K562 (cell line): ENCODE results near the gene ADGRL3. TPM values are rescaled to one million over a fixed set of nuclear protein-coding genes. Genes with fewer than 3 reads are reported as not detected.

Experiments used
- ATAC-seq: fragments of 200-7000 bp; cut with Tn5 transposase; 3 replicates; pipeline ENCODE4 v1.9.1; 2020; ENCODE audit warnings: moderate library complexity
- BruUV-seq: library from RNA; stranded (reverse); fragments of 400-500 nt; replicated peaks from 2 replicates; lab custom pipeline; 2021; lab: Mats Ljungman, UMichigan
- CTCF ChIA-PET: fragments of 300-600 bp; formaldehyde crosslinking; extraction: SDS; loops from one replicate; lab custom pipeline; 2021; ENCODE audit warnings: low intra/inter-chr PET ratio; lab: Yijun Ruan, JAX
- POLR2A ChIA-PET: fragments of 300-600, 350-650 bp; sonication (Branson Sonifier 250); formaldehyde crosslinking; extraction: SDS; loops from one replicate; lab custom pipeline; 2021; ENCODE audit warnings: antibody characterized with exemption, inconsistent platforms; lab: Yijun Ruan, JAX
- DNase-seq, 4 experiments: peaks; one replicate each; pipeline versions ENCODE4 v3.0.0 to v3.0.0-alpha.2; 2011 to 2018; ENCODE audit warnings: low spot score in 3 of 4, mixed read lengths in 3 of 4; ENCODE audit errors: extremely low read depth in 1 of 4
- FAIRE-seq: peaks from 2 replicates; lab custom pipeline; 2011; peaks lifted over from hg19 to GRCh38; lab: Jason Lieb, UNC
- H2AFZ ChIP-seq: 2 replicates; pipeline ENCODE4 v1.6.0; 2011; ENCODE audit warnings: low read depth, low read length, control low read depth, inconsistent platforms
- H3K27ac ChIP-seq: fragments of 200-600 bp; 3 replicates; pipeline ENCODE4 v1.8.0; 2011; ENCODE audit warnings: low read depth, mild to moderate bottlenecking, control low read depth, inconsistent platforms, low read length, moderate library complexity, mixed read lengths; ENCODE audit errors: extremely low read depth
- H3K27me3 ChIP-seq, 2 experiments: fragments of 300-600 bp in 1 of 2; 2 replicates in 1 of 2; 3 replicates in 1 of 2; pipeline versions ENCODE4 v1.6.0 to v1.8.0; 2011; ENCODE audit warnings: inconsistent platforms in 2 of 2, low read length in 2 of 2, mild to moderate bottlenecking in 1 of 2, mixed read lengths in 1 of 2, moderate library complexity in 1 of 2; ENCODE audit not compliant: control insufficient read depth in 2 of 2, insufficient read depth in 2 of 2
- H3K36me3 ChIP-seq: fragments of 300-600 bp; 3 replicates; pipeline ENCODE4 v1.8.0; 2011; ENCODE audit warnings: mild to moderate bottlenecking, low read length, inconsistent platforms; ENCODE audit not compliant: control insufficient read depth, insufficient read depth
- H3K4me1 ChIP-seq, 2 experiments: fragments of 200-600 bp in 1 of 2; replicated peaks in 1 of 2; 2 replicates in 1 of 2; 3 replicates in 1 of 2; pipeline versions ENCODE4 v1.5.1 to v1.8.0; 2011; ENCODE audit warnings: inconsistent platforms in 2 of 2, low read length in 2 of 2, mild to moderate bottlenecking in 1 of 2, mixed read lengths in 1 of 2, moderate library complexity in 1 of 2; ENCODE audit not compliant: control insufficient read depth in 2 of 2, insufficient read depth in 2 of 2
- H3K4me2 ChIP-seq: 2 replicates; pipeline ENCODE4 v1.6.1; 2011; ENCODE audit warnings: low read length, control low read depth, inconsistent platforms, mixed read lengths; ENCODE audit not compliant: insufficient read depth
- H3K4me3 ChIP-seq: fragments of 200-600 bp; sonication (generic), shearing (Covaris generic); 2 replicates; pipeline ENCODE4 v1.5.1; 2016; ENCODE audit warnings: control low read depth, inconsistent platforms
- H3K79me2 ChIP-seq: fragments of 200-600 bp; 3 replicates; pipeline ENCODE4 v1.8.0; 2011; ENCODE audit warnings: low read length, inconsistent platforms; ENCODE audit not compliant: control insufficient read depth, insufficient read depth
- H3K9ac ChIP-seq, 2 experiments: 2 replicates each; pipeline versions ENCODE4 v1.6.0 to v1.6.1; 2011; ENCODE audit warnings: low read depth in 2 of 2, low read length in 2 of 2, control low read depth in 1 of 2, inconsistent platforms in 1 of 2, mild to moderate bottlenecking in 1 of 2, mixed read lengths in 1 of 2; ENCODE audit not compliant: insufficient read depth in 1 of 2
- H3K9me1 ChIP-seq: one replicate; pipeline ENCODE4 v1.6.0; 2011; ENCODE audit warnings: inconsistent platforms, mild to moderate bottlenecking, low read length, moderate library complexity; ENCODE audit not compliant: control insufficient read depth, insufficient read depth
- H3K9me3 ChIP-seq: replicated peaks from 2 replicates; pipeline ENCODE4 v1.5.1; 2011; ENCODE audit warnings: low read depth, low read length, inconsistent platforms; ENCODE audit not compliant: control insufficient read depth, insufficient read depth
- H4K20me1 ChIP-seq: replicated peaks from 2 replicates; pipeline ENCODE4 v1.6.1; 2011; ENCODE audit warnings: low read length, inconsistent platforms, mixed read lengths; ENCODE audit not compliant: control insufficient read depth, insufficient read depth
- CEBPG ChIP-seq, 3 experiments: fragments of 200-800 bp in 1 of 3; sonication (Bioruptor generic) in 1 of 3; sonication (generic) in 1 of 3; formaldehyde crosslinking in 1 of 3; IDR thresholded peaks in 2 of 3; conservative IDR thresholded peaks in 1 of 3; 2 replicates each; pipeline versions ENCODE4 v1.6.1 to v1.8.0; 2016 to 2022; ENCODE audit warnings: missing compliant biosample characterization in 2 of 3, missing genetic modification characterization in 2 of 3, mild to moderate bottlenecking in 1 of 3, missing genetic modification reagents in 1 of 3
- CTBP1 ChIP-seq: fragments of 450-650 bp; IDR thresholded peaks from 2 replicates; pipeline ENCODE4 v1.6.1; 2016; ENCODE audit warnings: borderline replicate concordance
- E2F3 ChIP-seq: fragments of 250-450 bp; sonication (Bioruptor Pico); IDR thresholded peaks from 2 replicates; pipeline ENCODE4 v1.4.0; 2020; ENCODE audit warnings: mild to moderate bottlenecking
- FIP1L1 ChIP-seq: fragments of 200-400 bp; formaldehyde crosslinking; IDR thresholded peaks from 2 replicates; pipeline ENCODE4 v1.6.1; 2018; ENCODE audit warnings: mild to moderate bottlenecking, low read depth, low read length; ENCODE audit not compliant: poor library complexity, severe bottlenecking
- FOXM1 ChIP-seq, 2 experiments: fragments of 450-650 bp in 1 of 2; sonication (generic) in 1 of 2; formaldehyde crosslinking in 1 of 2; IDR thresholded peaks; 2 replicates each; pipeline versions ENCODE4 v1.6.1 to v1.9.0; 2017 to 2022; ENCODE audit warnings: low read depth in 2 of 2, mild to moderate bottlenecking in 2 of 2, missing genetic modification reagents in 1 of 2, moderate library complexity in 1 of 2
- GABPA ChIP-seq: fragments of 200-800 bp; sonication (Bioruptor generic); conservative IDR thresholded peaks from 2 replicates; pipeline ENCODE4 v1.6.1; 2016; ENCODE audit warnings: low read depth, missing genetic modification characterization, missing compliant biosample characterization
- MAFF ChIP-seq: IDR thresholded peaks from 2 replicates; pipeline ENCODE4 v1.6.1; 2012; ENCODE audit warnings: low read length, improper control_type of control experiment
- MAFK ChIP-seq: IDR thresholded peaks from 2 replicates; pipeline ENCODE4 v1.6.1; 2011; ENCODE audit warnings: low read length, improper control_type of control experiment
- PHB ChIP-seq: fragments of 250-450 bp; sonication (Bioruptor Pico); IDR thresholded peaks from 2 replicates; pipeline ENCODE4 v1.5.0; 2021
- PHF21A ChIP-seq: fragments of 450-650 bp; IDR thresholded peaks from 2 replicates; pipeline ENCODE4 v1.6.1; 2017; ENCODE audit warnings: low read depth, borderline replicate concordance
- SAFB ChIP-seq: fragments of 200-400 bp; formaldehyde crosslinking; IDR thresholded peaks from 2 replicates; pipeline ENCODE4 v1.6.1; 2017; ENCODE audit warnings: low read depth, low read length, borderline replicate concordance
- ZBTB8A ChIP-seq: fragments of 450-650 bp; IDR thresholded peaks from 2 replicates; pipeline ENCODE4 v1.6.1; 2018; ENCODE audit warnings: mild to moderate bottlenecking, moderate library complexity; ENCODE audit not compliant: partially characterized antibody
- ZNF146 ChIP-seq: IDR thresholded peaks from one replicate; pipeline ENCODE4 v1.6.1; 2018; ENCODE audit warnings: missing compliant biosample characterization; ENCODE audit not compliant: unreplicated experiment
- ZNF23 ChIP-seq: fragments of 250-450 bp; sonication (Bioruptor Pico); IDR thresholded peaks from 2 replicates; pipeline ENCODE4 v1.4.0; 2020; ENCODE audit warnings: mild to moderate bottlenecking
- ZNF316 ChIP-seq: fragments of 450-650 bp; IDR thresholded peaks from 2 replicates; pipeline ENCODE4 v1.6.1; 2016
- ZNF436 ChIP-seq: fragments of 250-450, 450-650 bp; sonication (Bioruptor Pico); formaldehyde crosslinking; IDR thresholded peaks from 2 replicates; pipeline ENCODE4 v1.7.0; 2020; ENCODE audit warnings: mild to moderate bottlenecking
- WGBS: fragments of 100-300 bp; shearing (Covaris generic); methylation state at CpG from one replicate; pipeline ENCODE4 v1.1.6; 2016; ENCODE audit warnings: low coverage, mixed read lengths; ENCODE audit not compliant: insufficient coverage; ENCODE audit errors: missing lambda C conversion rate; 5-methylcytosine and 5-hydroxymethylcytosine counted together
- in situ Hi-C: fragments of 300-500 bp; cut with MboI; formaldehyde crosslinking; loops from 4 replicates; pipeline ENCODE4 v1.15.0; 2018; ENCODE audit warnings: inconsistent platforms, mixed read lengths
- intact Hi-C: fragments of 100-400 bp; cut with micrococcal nuclease; formaldehyde crosslinking; loops from 2 replicates; pipeline ENCODE4 v1.14.2; 2022
- polyA plus RNA-seq, 8 experiments: library from polyadenylated mRNA; depleted of rRNA in 4 of 8; stranded (reverse) in 5 of 8; unstranded in 3 of 8; fragments of >200 nt; fragmentation: Nextera tagmentation in 2 of 8; fragmentation: Illumina TruSeq in 1 of 8; extraction: Ambion mirVana in 2 of 8; extraction: Trizol in 1 of 8; gene quantifications; 2 replicates each; pipeline versions ENCODE4 v1.2.1 to v1.2.3, GENCODE V29; 2011 to 2014; ENCODE audit warnings: inconsistent platforms in 1 of 8, missing spikeins in 1 of 8
- total RNA-seq, 7 experiments: library from RNA; depleted of rRNA in 6 of 7; stranded (reverse); fragments of >200 nt in 6 of 7; fragmentation: Illumina TruSeq in 2 of 7; extraction: Trizol in 2 of 7; gene quantifications; 2 replicates each; pipeline versions ENCODE4 v1.2.1 to v1.2.3, GENCODE V29; 2011 to 2021; ENCODE audit warnings: low replicate concordance in 1 of 7

ADGRL3 gene
- total and polyA plus RNA-seq, 9 of the 15 experiments (the other 6 are each of a cell fraction or from before 2014, with no cell fraction given), result 0.03 to 0.14 (median 0.04) TPM; not detected in 2

- in situ Hi-C loops, result no loop called here
- ATAC-seq (no peak), DNase-seq (no peak), FAIRE-seq (no peak)
- Histone ChIP-seq H3K9me1 (no peaks in the 10 kb centered on the region), H3K4me3 (no peak overlapping the region), H3K36me3 (no peaks in the 10 kb centered on the region), H3K9me3 (no peaks in the 10 kb centered on the region), H3K4me2 (no peak overlapping the region), H3K27ac (no peak overlapping the region), H3K79me2 (no peaks in the 10 kb centered on the region), H3K9ac (no peak overlapping the region), H2AFZ (no peak overlapping the region), H3K27me3 (no peaks in the 10 kb centered on the region), H4K20me1 (no peaks in the 10 kb centered on the region), H3K4me1 (no peaks in the 10 kb centered on the region)
- 0% methylated on average over 4 of the region's 4 CpGs for WGBS
- CTCF ChIA-PET, result no interaction called here
- no peak for TF ChIP-seq ZNF146 (CRISPR knock-in tag)
- no peak for TF ChIP-seq ZNF436 (CRISPR knock-in tag)
- no peak for TF ChIP-seq CTBP1
- TF ChIP-seq FOXM1 (IDR thresholded peaks at IDR 0.05; ENCODE audit: low read depth), result no peak
- TF ChIP-seq FOXM1 (CRISPR knock-in tag; IDR thresholded peaks at IDR 0.05; ENCODE audit: low read depth), result no peak
- no peak for TF ChIP-seq GABPA (tag)
- no TSS peak for BruUV-seq
- POLR2A ChIA-PET, result no interaction called here
- intact Hi-C loops, result no loop called here
Observed at GRCh38 chr4:61527888-61528287, 327.8 kb downstream of the ADGRL3 start.

GRCh38 chr4:61528595-61528994 lies 328.5 kb downstream of the ADGRL3 start:
- Histone ChIP-seq H3K9me1 (no peaks in the 10 kb centered on the region), H3K4me3 (no peak overlapping the region), H3K9me3 (no peaks in the 10 kb centered on the region), H3K27ac (no peak overlapping the region), H3K4me1 (no peaks in the 10 kb centered on the region), H3K79me2 (no peaks in the 10 kb centered on the region), H2AFZ (no peak overlapping the region), H3K27me3 (no peaks in the 10 kb centered on the region), H4K20me1 (no peaks in the 10 kb centered on the region), H3K4me2 (no peak overlapping the region), H3K36me3 (no peaks in the 10 kb centered on the region), H3K9ac (no peak overlapping the region)
- ChIA-PET POLR2A (no interaction called here), CTCF (no interaction called here)
- DNase-seq (no peak), ATAC-seq (no peak), FAIRE-seq (no peak)
- in situ Hi-C loops, result no loop called here
- intact Hi-C loops, result no loop called here
- no TSS peak for BruUV-seq
- 0% methylated on average over 1 of the region's 1 CpG for WGBS
- TF ChIP-seq ZNF23 (CRISPR knock-in tag), result no peak
- TF ChIP-seq FIP1L1, result no peak
- peak; percentile 19; the same call in 1 of the 2 replicates for TF ChIP-seq MAFK
- TF ChIP-seq SAFB, result no peak
- TF ChIP-seq PHB (CRISPR knock-in tag), result no peak
- TF ChIP-seq CEBPG (CRISPR knock-in tag; IDR thresholded peaks at IDR 0.05), result no peak
- no peak for TF ChIP-seq CEBPG (tag; conservative IDR thresholded peaks at IDR 0.05 in 1 of 2, IDR thresholded peaks at IDR 0.05 in 1 of 2)
- no peak for TF ChIP-seq ZBTB8A
- TF ChIP-seq E2F3 (CRISPR knock-in tag), result no peak
- 0 out of 2 replicates have a peak, but pooled peaks have one; percentile 34 for TF ChIP-seq ZNF316
- no peak for TF ChIP-seq PHF21A
- TF ChIP-seq MAFF, result 0 out of 2 replicates have a peak, but pooled peaks have one; percentile 34
